NCI-H1436 treated with DMSO at 0.1 percent for 48 hours (cell line): Measurements from ENCODE around the gene FAAP20.

ENCODE experiments used
- DNase-seq: peaks from one replicate; lab custom pipeline; 2025; lab: John Stamatoyannopoulos, UW

The FAAP20 gene, protein sequence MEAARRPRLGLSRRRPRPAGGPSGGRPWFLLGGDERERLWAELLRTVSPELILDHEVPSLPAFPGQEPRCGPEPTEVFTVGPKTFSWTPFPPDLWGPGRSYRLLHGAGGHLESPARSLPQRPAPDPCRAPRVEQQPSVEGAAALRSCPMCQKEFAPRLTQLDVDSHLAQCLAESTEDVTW

DNA sequence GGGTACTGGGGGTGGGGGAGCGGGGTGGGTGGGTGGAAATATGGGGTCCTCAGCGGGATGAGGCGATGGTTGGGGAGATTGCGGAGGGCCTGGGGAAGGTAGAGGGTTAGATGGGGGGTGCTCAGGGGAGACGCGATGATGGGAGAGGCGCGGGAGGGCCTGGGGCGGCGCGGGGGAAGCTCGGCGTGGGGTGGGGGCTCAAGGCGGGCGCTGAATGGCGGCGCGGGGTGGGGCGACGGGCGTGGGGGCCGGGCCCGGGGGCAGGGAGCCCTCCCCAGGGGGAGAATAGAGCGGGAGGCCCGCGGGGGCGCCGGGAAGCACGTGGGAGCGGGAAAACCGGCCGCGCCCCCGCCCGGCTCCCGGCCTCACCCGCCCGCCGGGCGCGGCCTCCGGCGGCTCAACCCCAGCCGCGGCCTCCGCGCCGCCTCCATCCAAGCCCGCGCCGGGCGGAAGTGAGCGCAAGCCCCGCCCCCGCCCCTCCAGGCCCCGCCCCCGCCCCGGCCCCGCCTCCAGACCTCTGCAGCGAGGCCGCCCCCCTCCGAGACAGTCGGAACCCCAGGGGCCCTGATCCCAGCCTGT is at the start of gene FAAP20:
Gene FAAP20, minus strand, starts transcription at position 454 of the 579 bp plus-strand sequence. Its CDS starts 23 bp downstream, at position 431.
- DNase-seq: no peak

DNA sequence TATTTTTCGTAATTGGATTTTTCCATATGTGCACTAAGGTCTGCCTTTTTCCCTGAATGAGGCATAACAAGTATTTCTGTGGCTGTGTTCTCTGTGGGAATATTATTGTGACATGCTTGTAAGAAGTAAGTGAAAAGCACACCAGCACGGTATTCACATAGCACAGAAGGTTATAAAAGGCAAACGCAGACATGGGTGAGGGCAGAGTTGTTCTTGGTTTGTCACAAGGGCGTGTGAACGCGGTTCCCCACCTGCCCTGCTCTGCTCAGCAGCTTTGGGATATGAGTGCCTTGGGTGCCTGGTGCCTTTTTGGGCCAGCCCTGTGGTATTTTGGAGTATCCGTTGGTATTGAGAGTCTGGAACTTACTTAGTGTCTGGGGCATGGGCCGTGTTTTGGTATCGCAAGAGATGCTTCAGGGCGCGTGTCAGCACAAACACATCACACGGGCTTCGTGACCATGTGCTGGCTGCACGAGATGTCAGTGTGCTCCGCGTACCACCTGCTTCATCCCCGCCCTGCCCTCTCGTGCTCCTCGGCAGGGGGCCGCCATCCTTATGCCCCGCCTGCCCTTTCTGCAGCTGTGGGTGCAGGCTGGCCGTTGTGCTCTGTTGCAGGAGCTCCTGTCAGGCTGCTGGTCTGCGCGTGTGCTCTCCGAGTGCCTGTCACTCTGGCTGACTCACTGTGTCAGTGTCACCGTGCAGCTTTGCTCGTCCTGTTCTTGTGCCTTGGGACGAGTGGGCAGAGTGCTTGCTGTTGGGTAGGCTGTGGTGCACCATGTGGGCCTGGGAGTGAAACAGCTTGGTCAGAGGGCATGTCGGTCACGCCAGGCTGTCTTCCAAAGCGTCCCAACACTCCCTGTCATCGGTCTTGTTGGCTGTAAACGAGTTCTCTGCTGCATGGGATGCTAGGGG is 48.5 kb upstream of the FAAP20 start:
- no peak for DNase-seq

DNA sequence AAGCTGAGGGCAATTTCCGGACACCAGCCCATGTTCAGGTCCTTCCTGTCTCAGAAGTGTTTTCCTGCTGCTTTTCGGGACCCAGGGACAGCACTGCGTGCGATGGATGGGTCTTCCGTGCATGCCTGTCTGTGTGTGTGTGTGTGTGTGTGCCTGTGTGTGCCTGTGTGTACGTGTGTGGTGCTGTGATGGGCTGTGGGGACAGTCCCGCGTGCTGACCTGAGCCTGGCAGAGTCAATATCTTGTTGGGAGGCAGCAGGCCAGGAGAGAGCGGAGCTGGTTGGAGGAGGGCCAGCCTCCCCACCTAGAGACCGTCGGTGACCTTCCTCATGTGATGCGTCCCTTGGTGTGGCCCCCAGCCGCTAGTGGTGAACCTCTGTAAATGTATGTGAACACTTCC is 47.2 kb upstream of the FAAP20 start:
- no peak for DNase-seq

DNA sequence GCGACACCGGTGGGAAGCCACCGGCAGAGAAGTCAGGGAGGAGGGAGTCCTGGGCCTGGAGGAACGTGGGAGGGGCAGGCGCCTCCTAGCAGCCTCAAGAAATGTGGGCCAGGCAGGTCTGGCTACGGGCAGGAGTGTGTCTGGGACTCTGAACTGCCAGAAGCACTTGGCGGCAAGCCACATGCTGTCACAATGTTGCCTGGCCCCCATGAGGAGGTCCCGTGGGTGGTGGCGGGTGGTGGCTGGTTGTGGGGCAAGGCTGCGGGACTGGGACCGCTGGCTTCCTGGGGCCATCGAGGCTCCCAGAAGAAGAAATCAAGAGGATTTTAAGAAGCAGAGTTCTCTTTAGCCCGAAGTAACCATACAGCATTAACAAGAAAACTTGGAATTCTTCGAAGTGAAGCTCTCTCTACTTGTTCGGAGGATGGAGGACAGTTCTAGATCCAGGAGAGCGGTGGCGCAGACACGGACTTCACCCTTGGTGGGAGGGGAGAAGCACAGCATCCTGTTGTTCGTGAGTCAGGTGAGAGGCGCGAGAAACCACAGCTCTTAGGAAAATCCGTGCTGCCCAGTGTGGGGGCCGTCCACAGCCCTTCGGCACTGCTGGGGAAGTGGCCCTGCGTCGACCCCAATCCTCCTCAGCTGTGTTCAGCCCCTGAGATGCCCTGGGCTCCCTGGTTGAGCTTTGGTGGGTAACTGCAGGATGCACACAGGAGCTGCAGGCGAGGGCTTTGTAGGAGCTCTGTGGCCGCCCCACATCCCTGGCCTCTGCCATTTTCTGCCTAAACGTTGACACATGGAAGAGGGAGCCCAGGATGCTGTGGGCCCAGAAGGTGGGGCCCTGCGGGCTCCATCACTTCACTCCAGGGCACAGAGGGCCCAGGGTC is 45.9 kb upstream of the FAAP20 start:
- DNase-seq: no peak

DNA sequence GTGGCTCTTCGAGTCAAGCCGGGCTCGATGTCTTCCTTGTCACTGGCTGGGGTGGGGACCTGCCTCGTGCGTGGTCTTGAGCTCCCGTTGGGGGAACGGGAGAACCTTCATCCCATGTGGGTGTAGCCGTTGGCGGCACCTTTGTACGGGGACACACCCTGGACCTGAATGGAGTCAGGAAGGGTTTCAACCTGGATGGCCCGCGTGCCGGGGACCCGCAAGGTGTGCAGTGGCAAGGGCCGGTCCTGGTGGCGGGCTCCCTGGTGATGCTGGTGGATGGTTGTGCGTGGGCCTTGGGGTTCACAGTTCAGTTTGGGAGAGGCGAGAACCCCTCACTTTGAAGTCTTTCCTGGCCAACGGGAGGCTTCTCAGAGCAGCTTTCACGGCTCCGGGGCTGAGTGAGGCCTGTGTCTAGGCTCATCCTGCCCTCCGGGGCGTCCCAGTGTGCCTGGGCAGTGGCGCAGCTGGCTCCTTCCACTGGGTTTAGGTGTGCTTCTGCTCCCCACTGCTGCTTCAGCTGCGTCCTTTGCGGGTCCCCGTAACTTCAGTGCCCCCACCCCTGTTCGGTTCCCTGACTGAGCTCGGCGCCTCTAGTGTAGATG is 44.9 kb upstream of the FAAP20 start:
- DNase-seq: no peak

DNA sequence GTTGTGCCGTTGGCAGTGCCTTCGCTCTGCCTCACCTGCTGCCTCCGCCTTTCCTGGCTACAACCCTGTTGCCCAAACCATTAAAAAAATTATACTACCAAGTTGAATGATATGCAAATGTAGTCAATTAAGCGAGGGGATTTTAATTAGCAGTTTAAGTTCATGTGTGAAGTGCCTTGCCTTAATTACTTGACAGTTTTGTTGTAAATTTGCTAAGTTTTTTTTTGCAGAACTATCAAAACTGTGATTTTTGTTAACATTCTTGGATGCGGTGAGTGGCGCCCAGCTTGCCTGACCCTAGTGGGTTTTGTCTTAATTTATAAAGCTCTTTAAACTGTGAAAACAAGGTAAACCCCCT is 44.4 kb upstream of the FAAP20 start:
- no peak for DNase-seq

DNA sequence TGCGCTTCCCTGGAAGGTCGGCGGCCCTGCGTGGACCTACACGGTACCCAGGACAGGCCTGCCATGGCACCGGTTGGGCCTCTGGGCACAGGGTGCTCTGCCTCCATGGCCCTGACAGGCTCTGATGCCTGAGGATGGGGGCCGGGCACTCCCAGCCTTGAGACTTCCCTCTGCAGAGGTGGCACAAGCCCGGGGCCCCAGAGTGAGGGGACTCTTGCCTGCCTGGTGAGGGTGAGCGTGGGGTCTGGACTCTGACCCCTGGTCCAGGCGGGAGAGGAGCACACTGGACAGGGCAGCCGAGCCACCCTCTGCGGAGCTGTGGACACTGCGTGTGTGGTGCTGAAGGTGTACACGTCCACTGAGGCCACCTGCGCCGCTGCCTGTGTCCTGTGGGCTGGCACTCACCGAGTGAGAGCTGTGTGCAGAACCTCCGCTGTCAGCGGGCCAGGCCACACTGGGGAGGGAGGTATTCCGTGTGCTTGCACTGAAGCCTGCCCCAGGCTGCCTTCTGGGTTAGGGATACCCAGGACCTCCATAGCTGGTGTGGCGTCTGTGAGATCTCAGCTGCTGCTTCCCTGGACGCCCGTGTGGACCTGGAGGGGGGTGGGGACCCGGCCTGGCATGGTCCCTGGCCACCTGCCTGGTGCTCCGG is 43.9 kb upstream of the FAAP20 start:
- no peak for DNase-seq

DNA sequence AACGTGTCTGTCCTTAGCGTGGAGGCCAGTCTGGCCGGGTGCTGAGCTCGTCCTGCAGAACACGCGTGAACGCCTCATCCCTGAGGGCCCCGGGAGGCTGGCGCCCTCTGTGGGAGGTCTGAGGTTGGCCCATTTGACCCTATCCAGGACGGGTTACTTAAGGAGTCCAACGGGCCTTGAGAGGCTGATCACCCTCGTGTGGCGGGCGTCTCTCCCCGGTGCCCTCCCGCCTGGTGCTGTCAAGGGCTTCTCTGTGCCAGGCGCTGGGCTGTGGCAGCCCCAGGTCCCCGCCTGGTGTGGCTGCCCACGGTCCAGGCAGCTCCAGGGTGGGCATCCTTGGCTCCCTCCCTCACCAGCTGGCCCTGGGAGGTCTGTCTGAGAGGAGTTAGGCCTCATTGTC is 43.2 kb upstream of the FAAP20 start:
- no peak for DNase-seq

DNA sequence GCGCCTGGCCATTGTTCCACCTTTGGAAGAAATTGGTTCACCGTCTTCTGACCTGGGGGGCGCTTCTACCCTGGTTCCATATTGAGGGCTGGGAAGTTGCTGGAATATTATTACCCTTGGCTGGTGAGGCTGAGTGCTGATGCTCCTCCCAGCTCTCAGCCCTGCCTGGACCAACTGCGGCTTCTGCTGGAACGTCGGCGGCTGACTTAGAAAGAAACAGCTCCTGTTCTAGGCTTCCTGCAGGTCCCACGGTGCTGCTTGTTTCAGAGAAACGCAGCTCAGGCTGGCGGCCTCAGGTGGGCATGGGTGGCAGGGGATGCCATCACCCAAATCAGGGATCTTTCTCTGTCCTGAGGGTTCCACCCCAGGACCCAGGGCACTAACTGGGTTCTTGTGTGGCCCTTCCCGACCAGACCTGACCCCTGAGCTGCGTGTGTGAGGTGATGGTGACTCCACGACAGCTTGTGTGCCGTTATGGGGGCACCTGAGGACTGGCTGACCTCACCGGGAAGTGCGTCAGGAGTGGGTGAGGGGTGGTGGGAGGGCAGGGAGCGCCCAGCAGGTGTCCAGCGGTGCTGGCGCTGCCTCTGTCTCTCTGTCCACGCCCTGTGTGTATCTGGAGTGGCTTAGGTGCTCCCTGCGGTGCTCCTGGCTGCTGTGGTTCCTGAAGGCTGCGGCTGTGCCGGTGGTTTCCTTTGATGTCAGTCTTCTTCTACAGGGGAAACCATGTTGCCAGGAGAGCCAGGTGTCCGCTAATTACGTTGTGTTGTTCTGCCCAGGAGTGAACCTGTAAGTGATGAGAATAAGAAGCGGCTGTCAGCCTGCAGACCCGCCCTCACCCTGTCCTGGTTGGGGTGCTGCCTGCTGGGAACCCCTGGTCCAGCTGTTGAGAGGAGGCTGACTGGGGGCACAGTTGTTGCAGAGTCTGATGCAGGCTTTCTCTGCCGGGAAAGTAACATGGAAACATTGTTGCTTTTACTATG is 42.4 kb upstream of the FAAP20 start:
- DNase-seq: no peak

DNA sequence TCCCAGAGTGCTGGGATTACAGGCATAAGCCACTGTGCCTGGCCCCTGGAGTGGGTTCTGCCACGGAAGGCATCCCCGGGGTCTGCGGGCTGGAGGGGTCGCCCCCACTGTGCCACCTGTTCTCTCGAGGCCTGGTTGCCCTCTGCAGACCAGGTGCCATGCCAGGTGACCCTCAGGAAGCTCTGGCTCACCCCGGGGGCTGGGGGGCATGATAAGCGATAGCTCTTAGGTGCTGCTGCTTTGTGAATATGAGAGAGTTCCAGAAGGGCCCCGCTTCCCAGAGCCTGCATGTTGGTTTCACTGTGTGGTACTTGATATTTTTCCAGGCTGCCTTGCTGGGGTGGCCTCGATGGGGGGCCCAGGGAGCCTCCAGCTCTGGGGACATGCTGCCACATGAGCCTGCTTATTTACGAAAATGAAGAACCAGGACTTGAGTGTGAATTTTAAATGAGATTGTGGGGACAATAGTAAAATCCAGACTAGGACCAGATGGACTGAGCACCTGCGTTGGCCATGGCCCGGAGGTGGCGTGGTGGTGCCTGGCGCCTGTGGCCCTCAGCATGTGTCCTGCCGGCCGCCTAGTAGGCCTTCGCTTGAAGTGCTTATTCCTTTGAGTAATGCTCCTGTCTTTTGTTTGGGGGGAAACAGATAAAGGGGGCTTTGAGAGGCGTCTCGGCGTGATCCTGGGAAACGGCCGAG is 40.9 kb upstream of the FAAP20 start:
- DNase-seq: no peak

DNA sequence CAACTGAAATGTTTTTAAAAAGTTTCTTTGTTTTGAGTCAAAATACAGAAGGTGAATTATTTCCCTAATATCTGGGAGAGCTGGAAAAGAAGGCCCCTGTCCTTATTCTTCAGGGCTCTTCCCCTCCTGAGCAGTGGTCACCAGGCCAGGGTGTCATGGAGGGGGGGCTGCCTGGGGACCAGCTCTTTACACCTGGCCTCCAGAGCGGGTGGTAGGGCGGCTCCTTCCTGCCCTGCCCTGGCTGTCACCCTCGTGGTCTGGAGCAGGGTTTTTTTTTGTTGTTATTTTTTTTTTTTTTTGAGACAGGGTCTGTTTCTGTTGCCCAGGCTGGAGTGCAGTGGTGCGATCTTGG is 40.2 kb upstream of the FAAP20 start:
- no peak for DNase-seq

DNA sequence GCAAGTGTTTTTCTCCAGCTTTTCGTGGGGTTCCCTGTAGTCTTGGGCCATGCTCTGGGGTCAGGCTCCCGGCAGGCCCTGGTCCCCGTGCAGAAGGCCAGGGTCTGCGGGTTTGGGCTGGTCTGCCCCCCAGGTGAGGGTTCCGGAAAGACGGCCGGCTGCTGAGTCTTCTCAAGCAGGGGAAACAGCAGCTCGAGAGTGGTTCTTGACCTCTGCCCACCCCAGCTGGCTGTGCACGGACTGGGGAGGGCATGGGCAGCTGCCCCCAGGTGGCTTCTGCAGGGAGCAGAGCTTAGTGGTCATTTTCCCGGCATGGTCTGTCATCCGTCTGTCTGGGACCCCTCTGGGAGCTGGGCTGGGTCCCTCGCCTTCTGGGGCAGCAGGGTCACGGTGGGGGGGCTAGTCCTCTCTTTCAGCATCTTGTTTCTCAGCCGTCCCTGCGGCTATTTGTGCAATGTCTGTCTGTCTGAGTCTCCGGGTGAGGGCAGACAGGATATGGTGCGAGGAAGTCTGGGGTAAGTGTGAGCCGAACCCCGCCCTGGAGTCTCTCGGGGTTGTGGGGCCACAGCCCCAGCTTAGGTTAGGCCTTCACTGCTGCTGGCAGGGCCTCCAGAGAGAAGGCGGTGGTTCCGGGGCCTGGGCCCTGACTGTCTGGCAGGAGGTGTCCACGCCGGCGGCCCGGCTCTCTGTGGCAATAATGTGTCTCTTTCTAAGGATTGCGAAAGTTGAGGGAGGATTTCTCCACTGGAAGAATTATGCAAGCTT is 39.6 kb upstream of the FAAP20 start:
- DNase-seq: no peak

DNA sequence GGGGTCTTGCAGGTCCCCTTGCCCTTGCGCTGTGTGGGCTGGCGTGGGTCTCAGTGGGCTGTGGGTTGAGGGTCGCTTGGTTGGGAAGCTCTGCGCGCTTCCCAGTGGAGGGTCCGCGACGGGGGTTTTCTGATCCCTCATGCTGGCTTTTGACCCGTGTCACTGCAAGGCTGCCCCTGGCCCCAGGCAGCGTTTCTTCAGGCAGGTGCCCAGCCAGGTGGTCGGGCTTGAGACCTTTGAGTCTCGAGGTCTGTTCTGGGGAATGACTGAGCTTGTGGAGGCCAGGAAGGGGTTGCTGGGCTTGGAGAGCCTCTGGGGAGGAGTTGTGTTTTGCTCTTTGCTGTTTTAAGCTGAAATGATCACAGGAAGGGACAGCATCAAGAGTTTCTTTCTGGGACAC is 38.9 kb upstream of the FAAP20 start:
- DNase-seq: no peak

DNA sequence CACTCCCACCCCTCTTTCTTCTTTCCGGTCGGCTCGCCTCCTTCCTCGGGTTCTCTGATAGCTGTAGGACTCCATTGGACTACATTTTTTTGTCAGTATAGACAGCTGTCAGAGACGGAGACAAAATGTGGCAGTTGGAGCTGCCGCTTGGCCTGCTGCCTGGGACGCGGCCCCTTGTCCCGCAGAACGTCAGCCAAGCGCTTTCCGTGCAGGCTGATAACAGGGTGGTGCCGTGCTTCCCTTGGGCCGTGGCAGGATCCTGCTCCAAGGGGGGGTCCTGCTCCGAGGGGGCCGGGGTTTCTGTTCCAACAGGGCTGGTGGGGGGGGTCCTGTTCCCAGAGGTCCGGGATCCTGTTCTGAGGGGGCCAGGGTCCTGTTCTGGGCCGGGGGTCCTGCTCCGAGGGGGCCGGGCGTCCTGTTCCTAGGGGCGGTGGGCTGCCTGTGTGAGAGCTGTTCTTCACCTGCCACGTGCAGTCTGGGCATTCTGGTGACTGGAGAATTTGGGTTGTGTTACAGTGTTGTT is 38.4 kb upstream of the FAAP20 start:
- no peak for DNase-seq

DNA sequence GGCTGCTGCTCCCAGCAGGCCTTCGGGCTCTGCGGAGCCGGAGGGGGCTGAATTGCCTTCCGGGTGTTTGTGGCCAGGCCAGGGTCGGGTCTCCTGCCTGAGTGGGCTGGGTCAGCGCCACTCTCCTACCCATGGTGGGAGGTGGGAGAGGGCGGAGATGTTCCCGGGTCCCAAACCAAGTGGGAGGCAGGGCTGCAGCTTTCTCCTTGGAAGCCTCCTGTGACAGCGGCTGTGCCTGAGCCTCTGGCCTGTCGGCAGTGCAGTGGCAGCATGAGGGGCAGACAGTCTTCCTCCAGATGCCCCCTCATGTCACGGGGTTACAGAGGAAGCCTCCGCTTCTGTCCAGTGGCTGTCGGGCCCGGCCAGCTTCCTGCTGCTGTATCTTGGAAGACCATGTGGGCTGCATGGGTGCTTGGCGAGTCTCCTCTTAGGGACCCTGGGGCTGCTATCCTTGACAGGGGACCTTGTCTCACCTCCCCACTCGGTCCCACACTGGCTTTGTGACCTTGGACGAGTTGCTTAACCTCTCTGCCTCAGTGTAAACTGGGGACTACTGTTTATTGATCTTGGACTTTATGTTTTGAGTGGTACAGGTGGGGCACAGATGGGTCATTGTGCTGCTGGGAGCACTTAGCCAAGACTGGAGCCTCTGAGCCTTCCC is 37.8 kb upstream of the FAAP20 start:
- DNase-seq: no peak

DNA sequence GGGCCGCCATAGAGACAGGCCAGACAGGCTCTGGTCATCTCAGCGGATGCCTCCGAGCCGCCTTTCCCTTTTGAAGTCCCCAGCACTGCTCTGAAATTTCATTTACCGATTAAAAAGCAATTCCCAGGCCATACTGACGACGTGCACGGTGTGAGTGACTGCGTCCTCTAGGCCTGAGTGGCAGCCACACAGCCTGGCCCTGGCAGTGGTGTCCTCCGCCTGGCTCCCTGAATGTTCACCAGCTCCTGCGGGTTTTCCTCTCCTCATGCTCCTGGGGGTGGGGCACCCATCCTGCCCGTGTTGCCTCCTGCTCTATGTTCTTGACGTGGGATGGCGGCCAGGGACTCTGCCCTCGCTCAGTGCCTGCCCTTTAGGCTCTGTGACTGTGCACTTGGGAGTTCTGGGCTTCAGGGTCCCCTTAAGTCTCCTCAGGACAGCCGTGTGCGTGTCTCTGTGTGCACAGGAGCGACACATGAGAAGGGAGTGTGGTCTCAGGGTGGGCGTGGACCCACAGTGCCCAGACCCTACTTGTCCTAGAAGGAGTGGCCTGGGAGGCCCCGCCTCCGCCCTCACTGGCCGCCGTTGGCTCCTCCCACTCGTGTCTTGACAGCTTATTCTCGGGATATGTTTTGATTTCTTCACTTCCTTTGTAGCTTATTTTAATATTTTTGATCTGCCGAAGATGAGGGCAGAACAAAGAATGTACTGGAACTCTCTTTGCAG is 37.1 kb upstream of the FAAP20 start:
- no peak for DNase-seq

DNA sequence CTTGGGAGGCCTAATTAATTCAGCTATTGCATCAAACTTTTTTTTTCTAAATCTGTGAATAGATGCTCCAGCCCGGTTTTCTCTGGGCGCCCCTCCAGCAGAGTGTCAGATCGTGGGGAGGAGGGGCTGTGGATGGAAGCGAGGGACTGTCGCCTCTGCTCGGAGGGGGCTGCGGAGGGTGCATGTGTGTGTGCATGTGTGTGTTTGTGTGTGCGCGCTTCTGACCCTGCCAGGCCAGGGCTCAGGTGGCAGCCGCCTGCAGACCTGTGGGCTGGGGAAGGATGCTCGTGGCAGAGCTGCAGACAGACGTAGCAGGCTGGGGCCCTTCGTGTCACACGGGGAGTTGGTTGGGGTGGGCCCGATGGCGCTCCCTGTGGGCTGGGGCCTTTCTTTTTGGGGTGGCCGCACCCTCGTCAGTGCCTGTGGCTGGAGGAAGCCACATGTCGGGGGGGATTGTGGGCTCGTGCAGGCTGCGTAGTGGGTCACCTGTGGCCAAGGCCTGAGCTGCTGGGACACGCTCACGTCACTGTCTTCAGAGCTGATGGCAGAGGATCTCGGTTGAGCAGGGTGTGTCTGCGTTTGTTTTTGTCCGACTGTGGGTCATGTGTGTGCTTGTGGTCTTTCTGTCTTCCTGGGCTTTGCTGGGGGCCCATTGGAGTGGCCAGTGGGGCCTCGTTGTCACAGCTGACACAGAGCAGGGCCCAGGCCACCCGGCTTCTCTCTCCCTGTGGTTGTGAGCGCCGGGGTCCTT is 36.4 kb upstream of the FAAP20 start:
- no peak for DNase-seq
